ENCODE results near the gene NEURL1.

Gene NEURL1

DNA sequence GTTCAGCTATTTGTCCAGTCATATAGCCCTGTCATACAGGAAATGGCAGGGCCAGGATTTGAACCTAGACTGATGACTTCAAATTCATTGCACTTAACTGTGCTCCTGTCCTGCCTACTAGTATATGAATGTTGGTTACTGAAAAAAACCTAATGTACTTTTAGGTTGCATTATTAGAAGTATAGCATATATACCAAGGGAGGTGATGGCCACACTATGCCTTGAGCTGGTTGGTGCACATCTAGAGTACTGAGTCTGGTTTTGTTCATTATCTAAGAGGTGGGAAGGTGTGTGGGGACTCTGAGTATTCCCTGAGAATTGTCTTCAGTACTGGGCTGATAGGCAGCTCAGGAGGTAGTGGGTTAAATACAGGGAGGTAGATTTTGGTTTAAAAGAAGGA, 88.0 kb downstream of the NEURL1 start:
- FAIRE-seq (no peak), DNase-seq (ENCODE audit: low spot score) (no peak)

- DNase-seq (ENCODE audit: low spot score) (no peak), FAIRE-seq (no peak)
Observed at GRCh38 chr10:103582331-103583123, 89.0 kb downstream of the NEURL1 start.

- DNase-seq (ENCODE audit: low spot score): no peak
- FAIRE-seq: no peak
Observed at GRCh38 chr10:103583871-103584215, 90.3 kb downstream of the NEURL1 start.

DNA sequence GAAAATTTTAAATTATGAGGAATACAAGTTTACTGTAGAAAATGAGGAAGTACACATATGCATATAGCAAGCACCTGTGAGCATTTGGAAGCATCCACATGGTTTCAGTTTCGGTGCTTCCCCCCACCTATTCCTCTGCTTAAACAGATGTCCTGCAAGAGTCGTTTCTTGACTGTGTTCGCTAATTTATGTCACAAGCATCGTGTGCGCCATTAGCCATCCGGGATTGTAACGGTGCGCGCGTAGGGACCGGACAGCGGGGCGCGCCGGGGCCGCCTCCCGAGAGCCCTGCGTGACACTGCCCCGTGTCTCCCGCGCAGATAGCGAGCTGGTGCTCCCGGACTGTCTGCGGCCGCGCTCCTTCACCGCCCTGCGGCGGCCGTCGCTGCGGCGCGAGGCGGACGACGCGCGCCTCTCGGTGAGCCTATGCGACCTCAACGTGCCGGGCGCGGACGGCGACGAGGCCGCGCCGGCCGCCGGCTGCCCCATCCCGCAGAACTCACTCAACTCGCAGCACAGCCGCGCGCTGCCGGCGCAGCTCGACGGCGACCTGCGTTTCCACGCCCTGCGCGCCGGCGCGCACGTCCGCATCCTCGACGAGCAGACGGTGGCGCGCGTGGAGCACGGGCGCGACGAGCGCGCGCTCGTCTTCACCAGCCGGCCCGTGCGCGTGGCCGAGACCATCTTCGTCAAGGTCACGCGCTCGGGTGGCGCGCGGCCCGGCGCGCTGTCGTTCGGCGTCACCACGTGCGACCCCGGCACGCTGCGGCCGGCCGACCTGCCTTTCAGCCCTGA, 90.9 kb downstream of the NEURL1 start:
- FAIRE-seq (no peak), DNase-seq (ENCODE audit: low spot score) (no peak)

DNA sequence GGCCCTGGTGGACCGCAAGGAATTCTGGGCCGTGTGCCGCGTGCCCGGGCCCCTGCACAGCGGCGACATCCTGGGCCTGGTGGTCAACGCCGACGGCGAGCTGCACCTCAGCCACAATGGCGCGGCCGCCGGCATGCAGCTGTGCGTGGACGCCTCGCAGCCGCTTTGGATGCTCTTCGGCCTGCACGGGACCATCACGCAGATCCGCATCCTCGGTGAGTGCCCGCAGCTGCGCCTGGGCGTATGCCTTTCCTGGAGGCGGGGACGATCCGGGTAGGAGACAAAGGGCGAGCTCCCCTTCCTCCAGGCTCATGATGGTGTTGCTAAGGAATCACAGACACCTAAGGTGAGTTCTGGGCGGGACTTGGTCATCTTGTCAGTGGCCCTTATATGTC, 91.5 kb downstream of the NEURL1 start:
- FAIRE-seq (no peak), DNase-seq (ENCODE audit: low spot score) (no peak)

GRCh38 chr10:103587073-103587472, 93.6 kb downstream of the NEURL1 start:
- FAIRE-seq (no peak), DNase-seq (ENCODE audit: low spot score) (no peak)

GRCh38 chr10:103589074-103589630, 95.6 kb downstream of the NEURL1 start:
- DNase-seq (ENCODE audit: low spot score): no peak
- FAIRE-seq: no peak

GRCh38 chr10:103590060-103590459, 96.6 kb downstream of the NEURL1 start:
- FAIRE-seq: no peak
- no peak for DNase-seq (ENCODE audit: low spot score)

- FAIRE-seq (no peak), DNase-seq (ENCODE audit: low spot score) (no peak)
Observed at GRCh38 chr10:103590744-103591291, 97.3 kb downstream of the NEURL1 start.

DNA sequence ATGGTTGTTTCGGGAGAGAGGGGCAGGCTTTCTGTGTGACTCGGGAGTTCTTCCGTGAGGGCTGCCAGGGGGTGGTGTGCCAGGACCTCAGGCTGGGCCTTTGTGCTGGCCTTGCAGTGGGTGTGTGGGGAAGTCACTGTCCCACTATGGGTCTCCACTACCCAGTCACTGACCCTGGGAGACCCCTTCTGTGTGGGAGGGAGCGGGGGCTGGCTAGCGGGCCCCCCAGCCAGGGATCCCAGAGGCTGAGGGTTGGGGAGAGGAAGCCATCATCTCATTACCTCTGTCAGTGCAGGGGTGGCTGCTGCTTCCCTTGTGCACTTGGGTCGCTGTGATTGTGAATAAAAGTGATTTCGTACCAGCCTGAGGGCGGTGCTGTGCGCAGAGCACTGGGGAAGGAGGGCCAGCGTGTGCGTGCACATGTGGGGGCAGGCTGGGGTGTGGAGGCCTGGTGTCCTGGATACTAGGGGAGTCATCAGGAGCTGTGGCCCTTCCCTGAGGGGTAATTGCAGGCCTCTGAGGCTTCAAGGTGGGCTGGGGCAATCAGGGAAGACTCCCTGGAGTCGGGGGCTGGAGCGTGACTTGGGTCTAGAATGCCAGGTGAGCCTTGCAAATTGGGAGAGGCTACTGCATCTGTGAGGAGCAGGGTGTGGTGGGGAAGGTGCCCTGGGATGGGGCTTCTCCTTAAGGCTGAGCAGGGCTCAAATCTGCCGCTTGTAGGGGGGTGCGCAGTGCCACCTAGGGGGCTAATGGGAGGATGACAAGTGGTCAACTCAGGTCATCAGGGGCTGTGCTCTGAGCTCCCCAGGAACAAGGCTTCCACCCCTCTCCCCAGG, 98.9 kb downstream of the NEURL1 start:
- DNase-seq (ENCODE audit: low spot score) (no peak), FAIRE-seq (no peak)

GRCh38 chr10:103593022-103593570, 99.6 kb downstream of the NEURL1 start:
- FAIRE-seq (no peak), DNase-seq (ENCODE audit: low spot score) (no peak)

- DNase-seq (ENCODE audit: low spot score) (no peak), FAIRE-seq (no peak)
Observed at GRCh38 chr10:103595933-103596726, 102.6 kb downstream of the NEURL1 start.

GRCh38 chr10:103597003-103597402, 103.5 kb downstream of the NEURL1 start:
- FAIRE-seq (no peak), DNase-seq (ENCODE audit: low spot score) (no peak)

DNA sequence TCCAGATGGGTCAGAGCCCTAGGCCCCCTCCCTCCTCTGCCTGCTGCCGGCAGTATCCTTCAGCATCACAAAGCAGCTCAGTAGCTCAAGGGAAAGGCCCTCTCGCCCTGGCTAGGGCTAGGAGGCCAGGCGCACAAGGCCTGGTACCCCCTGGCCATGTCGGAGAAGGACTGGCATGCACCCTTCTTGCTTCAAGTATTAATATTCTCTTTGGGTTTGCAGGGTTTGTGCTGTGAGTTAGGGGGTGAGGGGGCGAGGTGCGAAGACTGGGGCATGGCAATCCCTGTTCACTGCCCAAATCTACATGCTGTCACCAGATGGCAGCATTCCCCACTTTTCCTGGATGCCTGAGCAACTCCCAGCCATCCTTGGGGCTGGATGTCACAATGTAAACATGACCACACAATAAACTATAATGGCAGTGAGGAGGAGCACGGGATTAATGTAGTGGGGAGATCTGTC, 105.2 kb downstream of the NEURL1 start:
- DNase-seq (ENCODE audit: low spot score): peak; percentile 61

DNA sequence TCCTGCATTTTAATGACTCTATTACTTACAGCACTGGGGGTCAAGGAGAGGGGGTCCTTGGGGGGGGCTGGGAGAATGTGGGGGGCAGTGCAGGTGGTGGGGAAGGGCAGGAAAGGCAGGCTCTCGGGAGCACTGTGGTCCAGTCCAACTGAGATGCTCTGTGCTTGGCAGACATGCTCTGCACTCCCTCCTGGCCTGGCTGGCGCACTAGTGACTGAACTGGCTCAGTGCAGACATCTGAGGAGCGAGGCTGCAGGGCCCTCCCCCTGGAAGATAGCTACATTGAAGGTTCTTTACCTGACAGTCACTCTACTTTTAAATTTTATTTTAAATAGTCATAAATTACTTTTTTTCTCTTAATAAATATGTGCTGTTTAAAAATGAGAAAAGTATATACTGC, 105.7 kb downstream of the NEURL1 start:
- FAIRE-seq: no peak
- DNase-seq (ENCODE audit: low spot score): no peak

More for the DNA sequence above, 105.2 kb downstream of the NEURL1 start:
- FAIRE-seq: peak; percentile 22

DNA sequence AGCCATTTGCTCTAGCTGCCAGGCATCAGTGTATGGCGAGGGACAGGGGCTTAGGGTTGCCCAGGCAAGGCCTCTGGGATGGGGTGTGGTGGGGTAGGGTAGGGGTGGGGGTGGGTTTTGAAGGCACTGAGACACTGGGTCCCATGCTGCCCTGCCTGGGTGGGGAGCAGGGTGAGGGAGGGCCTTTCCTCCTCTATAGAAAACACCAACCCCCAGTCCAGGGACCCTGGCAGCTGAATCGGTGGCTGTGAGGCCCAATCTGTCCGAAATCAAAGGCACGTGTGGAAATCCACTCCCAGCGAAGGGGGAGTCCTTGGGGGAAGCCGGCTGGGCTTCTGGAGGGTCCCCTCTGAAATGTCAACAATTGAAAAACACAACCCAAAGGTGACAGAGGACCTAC, 106.4 kb downstream of the NEURL1 start:
- no peak for FAIRE-seq
- no peak for DNase-seq (ENCODE audit: low spot score)

DNA sequence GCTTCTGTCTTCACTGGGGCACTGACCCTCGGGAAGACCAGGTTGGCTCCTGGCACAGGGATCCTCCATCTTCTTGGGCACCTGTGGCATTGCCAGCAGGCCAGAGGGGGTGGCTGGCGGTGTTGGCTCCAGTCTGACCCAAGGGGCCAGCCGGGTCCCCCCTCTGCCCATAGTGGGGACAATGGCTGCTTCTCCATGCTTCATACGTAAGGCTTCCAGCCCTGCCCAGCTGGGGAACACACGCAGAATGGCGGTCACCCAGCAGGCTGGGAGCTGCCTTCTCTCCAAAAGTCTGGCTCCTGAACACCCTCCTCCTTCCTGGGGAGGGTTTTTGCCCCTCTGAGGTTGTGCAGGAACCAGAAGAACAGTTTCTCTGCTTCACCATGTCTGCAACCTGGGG, 106.8 kb downstream of the NEURL1 start:
- no peak for DNase-seq (ENCODE audit: low spot score)
- no peak for FAIRE-seq

DNA sequence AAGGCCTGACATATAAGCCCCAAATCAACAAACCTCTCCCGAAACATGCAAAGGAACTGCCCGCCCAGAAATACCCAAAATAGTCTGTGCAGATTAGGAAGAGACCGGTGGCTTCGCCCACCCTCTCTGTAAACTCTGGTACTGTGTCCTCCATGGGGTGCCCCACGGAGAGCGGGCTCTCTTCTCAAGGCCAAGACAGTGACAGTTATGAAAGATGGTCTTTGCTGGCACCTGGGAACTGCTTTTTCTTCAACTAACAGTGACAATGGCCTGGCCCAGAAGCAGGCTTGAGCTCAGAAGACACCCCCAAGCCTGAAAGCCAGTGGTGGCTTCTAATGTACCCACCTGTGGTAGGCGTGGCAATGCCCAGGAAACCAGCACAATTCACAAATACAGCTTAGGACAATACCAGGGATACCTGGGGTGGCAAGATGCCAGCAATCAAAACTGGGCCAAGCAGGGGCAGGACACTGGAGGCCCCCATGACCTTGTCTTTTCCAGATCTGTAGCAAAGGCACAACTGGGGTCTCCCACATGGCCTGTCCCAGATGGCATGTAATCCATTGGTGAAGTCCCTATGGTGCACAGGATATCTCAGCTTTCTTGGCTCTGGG, 107.6 kb downstream of the NEURL1 start:
- DNase-seq (ENCODE audit: low spot score): no peak
- FAIRE-seq: no peak

GRCh38 chr10:103602028-103602851, 108.7 kb downstream of the NEURL1 start:
- FAIRE-seq (no peak), DNase-seq (ENCODE audit: low spot score) (no peak)
